SJCRH30 (cell line): Measurements from ENCODE around the gene GBA3. TPM values are rescaled to one million over a fixed set of nuclear protein-coding genes. Genes with fewer than 3 reads are reported as not detected.

Experiments used
- total RNA-seq: library from RNA; depleted of rRNA; stranded (reverse); fragments of >200 nt; shearing (Covaris generic); gene quantifications from 2 replicates; pipeline ENCODE4 v1.2.3, GENCODE V29; 2014; rRNA removed

The GBA3 gene
- total RNA-seq, 1 experiment from 2014 or later: not detected

Other genes with a start within 250 kb of the GBA3 start
- gene ADGRA3, start 176.9 kb upstream of the GBA3 start, total RNA-seq: 104 TPM in 2 replicates